Mesenchymal stem cell (in vitro differentiated cells and primary cell): Measurements from ENCODE around the gene RBM8A.

ENCODE experiments used
- DNase-seq: peaks from one replicate; pipeline ENCODE4 v3.0.0-alpha.2; 2013
- H2AFZ ChIP-seq: one replicate; pipeline ENCODE4 v1.6.1; 2013; ENCODE audit warnings: low read depth, mild to moderate bottlenecking, control low read depth, inconsistent platforms, low read length, moderate library complexity
- H2AK5ac ChIP-seq: 2 replicates; pipeline ENCODE4 v1.6.1; 2013; ENCODE audit warnings: low read length, moderate library complexity, mild to moderate bottlenecking, inconsistent platforms; ENCODE audit not compliant: severe bottlenecking
- H2BK120ac ChIP-seq: one replicate; pipeline ENCODE4 v1.6.1; 2013; ENCODE audit warnings: low read depth, mild to moderate bottlenecking, inconsistent platforms, low read length, moderate library complexity
- H2BK12ac ChIP-seq, 2 experiments: one replicate each; pipeline ENCODE4 v1.6.1; 2013; ENCODE audit warnings: inconsistent platforms in 2 of 2, low read length in 2 of 2, mild to moderate bottlenecking in 2 of 2, moderate library complexity in 2 of 2, control low read depth in 1 of 2
- H2BK15ac ChIP-seq: one replicate; pipeline ENCODE4 v1.6.1; 2013; ENCODE audit warnings: mild to moderate bottlenecking, low read depth, inconsistent platforms; ENCODE audit not compliant: poor library complexity, severe bottlenecking
- H2BK5ac ChIP-seq: 2 replicates; pipeline ENCODE4 v1.6.1; 2013; ENCODE audit warnings: low read depth, mild to moderate bottlenecking, low read length, control low read depth, inconsistent platforms; ENCODE audit not compliant: poor library complexity, severe bottlenecking
- H3K14ac ChIP-seq, 2 experiments: one replicate each; pipeline ENCODE4 v1.6.1; 2013; ENCODE audit warnings: inconsistent platforms in 2 of 2, low read length in 2 of 2, control low read depth in 1 of 2, mild to moderate bottlenecking in 1 of 2, moderate library complexity in 1 of 2
- H3K18ac ChIP-seq, 2 experiments: one replicate each; pipeline ENCODE4 v1.6.1; 2013; ENCODE audit warnings: inconsistent platforms in 2 of 2, low read length in 2 of 2, control low read depth in 1 of 2, low read depth in 1 of 2, mild to moderate bottlenecking in 1 of 2
- H3K23ac ChIP-seq, 2 experiments: one replicate each; pipeline ENCODE4 v1.6.1; 2013; ENCODE audit warnings: inconsistent platforms in 2 of 2, low read length in 2 of 2, mild to moderate bottlenecking in 2 of 2, moderate library complexity in 2 of 2, control low read depth in 1 of 2
- H3K27ac ChIP-seq: 2 replicates; pipeline ENCODE4 v1.5.1; 2013; ENCODE audit warnings: mild to moderate bottlenecking, moderate library complexity, low read length, control low read depth, inconsistent platforms; ENCODE audit not compliant: poor library complexity, severe bottlenecking
- H3K27me3 ChIP-seq, 2 experiments: 2 replicates each; pipeline versions ENCODE4 v1.6.1 to v1.7.0; 2013; ENCODE audit warnings: low read length in 2 of 2, mild to moderate bottlenecking in 2 of 2, moderate library complexity in 2 of 2, control low read depth in 1 of 2, inconsistent platforms in 1 of 2; ENCODE audit not compliant: control insufficient read depth in 1 of 2, insufficient read depth in 1 of 2
- H3K36me3 ChIP-seq, 2 experiments: 2 replicates each; pipeline versions ENCODE4 v1.6.1 to v1.7.0; 2013; ENCODE audit warnings: low read length in 2 of 2, control low read depth in 1 of 2, inconsistent platforms in 1 of 2, low read depth in 1 of 2, mild to moderate bottlenecking in 1 of 2; ENCODE audit not compliant: insufficient read depth in 2 of 2, control insufficient read depth in 1 of 2
- H3K4ac ChIP-seq, 2 experiments: one replicate each; pipeline ENCODE4 v1.6.1; 2013; ENCODE audit warnings: inconsistent platforms in 2 of 2, low read length in 2 of 2, mild to moderate bottlenecking in 2 of 2, moderate library complexity in 2 of 2, control low read depth in 1 of 2, low read depth in 1 of 2
- H3K4me1 ChIP-seq: 2 replicates; pipeline ENCODE4 v1.6.1; 2013; ENCODE audit warnings: low read depth, low read length, control low read depth; ENCODE audit not compliant: control insufficient read depth, insufficient read depth
- H3K4me2 ChIP-seq: 2 replicates; pipeline ENCODE4 v1.6.1; 2013; ENCODE audit warnings: low read length, mild to moderate bottlenecking, inconsistent platforms; ENCODE audit not compliant: poor library complexity, severe bottlenecking
- H3K4me3 ChIP-seq, 2 experiments: 2 replicates each; pipeline versions ENCODE4 v1.5.1 to v1.7.0; 2013; ENCODE audit warnings: low read length in 2 of 2, mild to moderate bottlenecking in 2 of 2, control low read depth in 1 of 2, low read depth in 1 of 2; ENCODE audit not compliant: insufficient read depth in 1 of 2
- H3K79me1 ChIP-seq: replicated peaks from 2 replicates; pipeline ENCODE4 v1.6.1; 2013; ENCODE audit warnings: mild to moderate bottlenecking, control low read depth, low read length, inconsistent platforms; ENCODE audit not compliant: poor library complexity, severe bottlenecking
- H3K9ac ChIP-seq: 2 replicates; pipeline ENCODE4 v1.7.0; 2013; ENCODE audit warnings: mild to moderate bottlenecking, low read length, moderate library complexity
- H3K9me3 ChIP-seq: 2 replicates; pipeline ENCODE4 v1.7.0; 2013; ENCODE audit warnings: mild to moderate bottlenecking, low read length; ENCODE audit not compliant: control insufficient read depth
- H4K8ac ChIP-seq: one replicate; pipeline ENCODE4 v1.6.1; 2013; ENCODE audit warnings: inconsistent platforms, mild to moderate bottlenecking, low read length, moderate library complexity
- H4K91ac ChIP-seq: one replicate; pipeline ENCODE4 v1.6.1; 2013; ENCODE audit warnings: mild to moderate bottlenecking, low read length, inconsistent platforms
- WGBS: methylation state at CpG from one replicate; pipeline ENCODE4 v1.1.7; 2013; ENCODE audit warnings: mixed read lengths; 5-methylcytosine and 5-hydroxymethylcytosine counted together

Gene RBM8A

GRCh38 chr1:145871994-145872924, 55.0 kb downstream of the RBM8A start:
- peaks cover 4% of the 10 kb centered on the region for H3K4me1 ChIP-seq
- H2BK12ac ChIP-seq = no peak overlapping the region
- H3K9me3 ChIP-seq = no peaks in the 10 kb centered on the region
- H3K4ac ChIP-seq = no peak overlapping the region
- peak overlapping the region; percentile 54 for H4K8ac ChIP-seq
- no peak overlapping the region for H2BK120ac ChIP-seq
- H3K4me3 ChIP-seq = peak overlapping the region in 1 of 2 experiments; percentile 86
- 37% methylated on average over 47 of the region's 47 CpGs for WGBS
- no peak overlapping the region for H2BK15ac ChIP-seq
- H3K4me2 ChIP-seq = peak overlapping the region; percentile 59
- H2AFZ ChIP-seq = peak overlapping the region; percentile 7
- H2AK5ac ChIP-seq = no peak overlapping the region
- H3K27me3 ChIP-seq = no peaks in the 10 kb centered on the region
- H3K27ac ChIP-seq = no peak overlapping the region
- H3K36me3 ChIP-seq = peaks cover 0 to 9% of the 10 kb centered on the region in 2 experiments
- H3K9ac ChIP-seq = peak overlapping the region; percentile 82
- no peak overlapping the region for H4K91ac ChIP-seq
- no peak overlapping the region for H3K14ac ChIP-seq
- no peak overlapping the region for H2BK5ac ChIP-seq
- no peaks in the 10 kb centered on the region for H3K79me1 ChIP-seq
- peak overlapping the region; percentile 11 to 67 for H3K18ac ChIP-seq
- peak; percentile 43 for DNase-seq
- no peak overlapping the region for H3K23ac ChIP-seq
